ENCODE measurements around the gene PTAFR.

DNA sequence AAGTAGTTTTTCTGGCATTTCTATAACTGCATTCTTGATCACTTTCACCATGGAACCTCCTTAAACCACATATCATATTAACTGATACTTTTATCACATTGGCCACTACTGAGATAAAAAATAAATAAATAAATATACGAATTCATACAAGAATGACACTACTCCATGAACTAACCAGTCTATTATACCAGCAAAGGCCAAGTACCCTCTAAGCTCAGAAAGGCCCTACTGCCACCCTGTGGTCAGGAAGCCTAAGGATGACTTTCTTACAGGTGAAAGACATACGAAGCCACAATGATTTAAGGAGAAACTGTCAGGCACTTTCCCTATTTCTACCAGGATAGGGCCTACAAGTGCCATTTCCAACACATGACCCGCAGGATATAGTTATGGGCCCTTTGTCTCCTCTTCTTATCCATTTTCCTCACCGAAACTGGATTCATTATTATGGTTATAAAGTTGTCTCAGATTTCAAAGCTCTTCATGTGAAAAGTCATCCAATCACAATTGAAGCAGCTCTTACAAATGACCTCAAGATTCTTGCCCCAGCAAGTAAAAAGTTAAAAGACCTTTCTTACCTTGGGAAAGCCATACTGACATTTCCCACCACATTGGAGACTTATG lies 32.4 kb upstream of the PTAFR start:
- TF ChIP-seq, protein P1, sequence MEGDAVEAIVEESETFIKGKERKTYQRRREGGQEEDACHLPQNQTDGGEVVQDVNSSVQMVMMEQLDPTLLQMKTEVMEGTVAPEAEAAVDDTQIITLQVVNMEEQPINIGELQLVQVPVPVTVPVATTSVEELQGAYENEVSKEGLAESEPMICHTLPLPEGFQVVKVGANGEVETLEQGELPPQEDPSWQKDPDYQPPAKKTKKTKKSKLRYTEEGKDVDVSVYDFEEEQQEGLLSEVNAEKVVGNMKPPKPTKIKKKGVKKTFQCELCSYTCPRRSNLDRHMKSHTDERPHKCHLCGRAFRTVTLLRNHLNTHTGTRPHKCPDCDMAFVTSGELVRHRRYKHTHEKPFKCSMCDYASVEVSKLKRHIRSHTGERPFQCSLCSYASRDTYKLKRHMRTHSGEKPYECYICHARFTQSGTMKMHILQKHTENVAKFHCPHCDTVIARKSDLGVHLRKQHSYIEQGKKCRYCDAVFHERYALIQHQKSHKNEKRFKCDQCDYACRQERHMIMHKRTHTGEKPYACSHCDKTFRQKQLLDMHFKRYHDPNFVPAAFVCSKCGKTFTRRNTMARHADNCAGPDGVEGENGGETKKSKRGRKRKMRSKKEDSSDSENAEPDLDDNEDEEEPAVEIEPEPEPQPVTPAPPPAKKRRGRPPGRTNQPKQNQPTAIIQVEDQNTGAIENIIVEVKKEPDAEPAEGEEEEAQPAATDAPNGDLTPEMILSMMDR (IDR thresholded peaks at IDR 0.05 in 2 of 3, conservative IDR thresholded peaks at IDR 0.05 in 1 of 3; ENCODE audit: borderline replicate concordance in 1 of 3, insufficient read depth in 1 of 3, low read depth in 2 of 3, low read length in 2 of 3), result peak; percentile 66 to 89 (median 77)
- TF ChIP-seq POLR2A (IDR thresholded peaks at IDR 0.05; ENCODE audit: borderline replicate concordance, extremely low read depth, insufficient read depth, insufficient read length) (no peak), EZH2 (IDR thresholded peaks at IDR 0.05) (no peak), TCF7L2 (IDR thresholded peaks at IDR 0.05; ENCODE audit: borderline replicate concordance, extremely low read depth, insufficient read depth, insufficient read length) (no peak)

Data from HCT116 (cell line).